GM19099 (cell line): ENCODE data around the gene KRTAP5-6.

Experiments
- POLR2A ChIP-seq: IDR thresholded peaks from 3 replicates; pipeline ENCODE4 v1.6.1; 2011; ENCODE audit warnings: low read depth; ENCODE audit not compliant: insufficient read length; ENCODE audit errors: extremely low read depth

Gene KRTAP5-6

DNA sequence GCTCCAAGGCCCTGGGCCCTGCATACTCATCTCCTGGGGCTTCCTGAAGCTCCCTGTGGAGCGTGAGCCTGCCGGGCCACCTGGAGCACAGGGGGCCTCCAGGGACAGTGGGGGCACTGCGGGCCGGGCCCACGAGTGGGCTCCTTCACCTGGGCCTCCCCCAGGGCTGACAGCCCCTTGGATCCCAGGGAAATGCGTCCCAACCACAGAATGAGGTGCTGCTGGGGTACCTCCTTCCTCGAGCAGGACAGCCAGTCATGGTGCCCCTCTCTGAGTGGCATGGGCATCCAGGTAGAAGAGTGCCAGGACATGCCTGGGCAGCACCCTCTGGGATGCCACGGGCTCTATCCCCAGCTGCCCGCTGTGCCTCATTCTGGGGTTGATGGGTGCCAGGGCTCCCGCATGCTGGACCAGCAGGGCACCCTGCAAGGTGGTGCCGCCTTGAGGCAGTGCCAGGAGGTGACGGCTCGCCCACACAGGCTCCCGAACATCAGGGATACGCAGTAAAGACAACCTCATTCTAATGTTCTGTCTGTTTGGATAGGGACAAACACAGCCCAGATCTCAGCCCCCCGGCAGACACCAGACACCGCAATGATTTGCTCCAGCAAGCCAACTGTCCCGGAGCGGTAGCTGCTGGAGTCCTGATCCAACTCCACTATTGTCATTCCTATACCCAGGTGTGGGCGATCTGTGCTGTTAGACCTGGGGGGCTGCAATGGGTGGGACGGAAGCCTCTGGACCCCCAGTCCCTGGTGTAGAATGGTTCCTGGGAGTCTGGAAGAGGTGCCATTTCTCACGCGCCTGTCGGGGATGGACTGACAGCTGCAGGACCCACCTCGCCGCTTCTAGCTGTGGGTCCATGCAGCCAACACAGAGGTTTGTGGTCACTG, 41.6 kb upstream of the KRTAP5-6 start:
- TF ChIP-seq POLR2A, result no peak

DNA sequence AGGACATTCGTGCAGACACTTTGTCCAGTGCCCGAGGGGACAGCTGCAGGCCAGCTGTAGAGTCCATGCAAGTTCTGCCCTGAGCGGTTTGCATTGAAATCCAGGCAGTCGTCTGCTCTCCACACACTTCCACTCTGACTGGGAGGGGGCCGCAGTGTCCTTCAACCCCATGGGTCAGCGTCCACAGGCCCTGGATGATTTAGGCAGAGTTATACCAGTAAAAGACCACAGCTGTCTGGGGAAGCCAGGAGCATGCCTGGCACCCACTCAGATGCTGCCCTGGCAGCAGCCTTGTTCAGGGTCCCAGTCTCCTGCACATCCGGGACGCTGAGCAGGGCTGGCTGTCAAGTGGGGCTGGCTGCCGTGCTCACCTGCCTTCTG, 40.9 kb upstream of the KRTAP5-6 start:
- no peak for TF ChIP-seq POLR2A

GRCh38 chr11:1656670-1657069, 40.3 kb upstream of the KRTAP5-6 start:
- no peak for TF ChIP-seq POLR2A

GRCh38 chr11:1659506-1659905, 37.5 kb upstream of the KRTAP5-6 start:
- no peak for TF ChIP-seq POLR2A

DNA sequence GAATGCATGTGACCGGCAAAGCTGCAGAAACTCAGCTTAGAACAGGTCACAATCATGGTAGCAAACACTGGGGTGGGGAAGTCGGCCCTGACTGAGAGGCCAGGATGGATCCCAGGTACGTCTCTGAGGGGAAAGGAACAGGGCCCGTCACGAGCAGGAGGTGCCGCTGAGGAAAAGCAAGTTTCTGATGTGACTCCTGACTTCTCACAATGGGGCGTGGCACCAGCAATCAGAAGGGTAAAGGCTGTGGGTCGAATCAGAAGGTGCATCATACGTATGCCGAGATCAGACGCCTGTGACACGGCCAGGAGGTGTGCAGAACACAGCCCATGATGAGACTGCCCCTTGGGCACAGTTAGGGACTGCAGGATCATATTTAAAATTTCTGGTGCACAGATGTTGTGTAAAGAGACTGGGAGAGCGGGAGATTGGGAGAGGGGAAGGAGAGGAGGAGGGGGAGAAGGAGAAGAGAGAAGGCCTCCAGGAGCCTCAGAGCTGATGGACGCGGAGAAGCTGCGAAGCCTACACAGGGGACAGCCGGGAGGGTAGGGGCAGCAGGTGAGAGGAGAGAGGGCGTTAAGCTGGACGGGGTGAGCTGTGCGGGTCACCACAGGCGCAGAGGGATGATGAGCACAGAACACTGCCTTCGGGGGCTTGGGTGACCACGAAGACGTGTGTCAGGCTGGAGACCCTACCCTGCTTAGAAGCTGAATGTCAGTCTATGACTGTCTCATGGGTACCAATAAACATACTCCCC, 36.7 kb upstream of the KRTAP5-6 start:
- no peak for TF ChIP-seq POLR2A

- TF ChIP-seq POLR2A, result no peak
Observed at GRCh38 chr11:1665313-1665712, 31.7 kb upstream of the KRTAP5-6 start.

DNA sequence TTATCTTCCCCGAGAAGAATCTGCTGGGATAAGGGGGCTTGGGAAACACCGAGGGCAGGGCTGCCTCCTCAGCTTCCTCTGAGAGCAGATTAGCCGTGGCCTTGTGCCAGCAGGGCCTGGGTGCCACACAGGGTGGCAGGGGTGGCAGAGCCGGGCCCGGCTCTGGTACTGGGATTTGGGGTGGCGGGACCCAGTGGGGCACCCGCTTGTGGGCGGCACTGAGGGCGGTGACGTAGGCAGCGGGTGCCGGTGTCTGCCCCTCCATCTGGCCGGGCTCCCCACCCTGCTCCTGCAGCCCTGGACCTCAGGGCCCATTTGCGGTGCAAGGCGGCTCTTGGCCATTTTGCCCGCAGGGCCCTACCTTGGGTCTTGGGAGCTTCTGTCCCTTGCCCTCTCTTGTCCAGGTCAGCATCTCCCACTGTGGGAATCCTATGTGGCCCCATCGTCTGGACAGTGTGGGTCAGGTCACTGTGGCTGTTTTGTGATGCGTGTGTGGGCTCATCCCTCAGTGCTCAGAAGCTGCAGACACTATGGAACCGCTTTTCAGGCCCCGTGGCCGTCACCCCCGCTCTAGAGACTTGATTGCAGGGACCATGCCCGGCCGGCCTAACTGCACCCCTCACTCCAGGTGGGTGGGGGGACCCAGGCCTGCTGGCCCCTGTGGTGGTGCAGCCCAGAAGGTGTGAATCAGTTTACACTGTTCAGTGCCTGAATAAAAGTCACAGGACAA, 29.7 kb upstream of the KRTAP5-6 start:
- TF ChIP-seq POLR2A, result no peak

DNA sequence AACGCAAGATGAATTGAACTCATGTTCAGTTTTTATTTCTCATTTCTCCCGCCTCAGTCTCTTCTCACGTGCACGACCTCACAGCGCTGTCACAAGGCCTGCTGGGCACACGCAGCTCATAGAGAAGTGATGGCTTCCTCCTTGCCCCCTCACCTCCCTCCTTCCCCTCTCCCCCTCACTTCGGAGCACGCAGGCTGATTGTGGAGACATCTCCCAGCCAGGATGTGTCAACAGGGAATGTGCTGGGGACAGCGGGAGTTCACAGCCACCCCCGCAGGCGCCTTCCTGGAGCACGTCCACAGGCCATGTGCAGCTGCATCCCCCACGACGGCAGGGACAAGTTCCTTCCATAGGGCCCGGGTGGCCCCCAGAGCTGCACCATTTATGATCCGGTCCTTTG, 29.1 kb upstream of the KRTAP5-6 start:
- TF ChIP-seq POLR2A, result no peak

DNA sequence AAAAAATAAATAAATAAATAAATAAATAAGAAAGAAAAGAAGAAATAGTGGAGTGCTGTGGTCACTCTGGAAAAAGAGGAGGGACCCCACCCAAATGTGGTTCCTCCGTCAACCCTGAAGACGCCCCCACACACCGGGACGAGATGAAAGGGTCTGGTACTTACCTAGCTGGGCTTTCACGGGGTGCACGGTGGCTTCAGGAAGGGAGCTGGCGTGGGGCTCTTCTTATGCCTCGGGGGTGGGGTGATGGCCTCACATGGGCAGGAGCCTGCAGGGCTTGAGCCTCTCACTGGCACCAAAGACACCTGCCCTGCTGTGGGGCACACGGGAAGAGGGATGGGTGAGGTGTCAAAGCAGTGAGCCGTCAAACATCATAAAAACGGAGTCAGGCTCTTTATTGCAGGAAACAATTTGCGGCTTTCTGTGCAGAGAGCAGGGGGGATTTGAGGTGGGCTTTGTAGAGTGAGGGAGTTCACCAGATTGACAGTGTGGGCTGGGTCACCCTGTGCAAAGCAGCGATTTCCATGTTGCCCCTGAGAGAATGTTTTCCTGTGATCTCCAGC, 28.0 kb upstream of the KRTAP5-6 start:
- no peak for TF ChIP-seq POLR2A

- TF ChIP-seq POLR2A, result no peak
Observed at GRCh38 chr11:1669546-1670218, 27.3 kb upstream of the KRTAP5-6 start.

- TF ChIP-seq POLR2A, result no peak
Observed at GRCh38 chr11:1670905-1671371, 26.1 kb upstream of the KRTAP5-6 start.

GRCh38 chr11:1671658-1672057, 25.3 kb upstream of the KRTAP5-6 start:
- no peak for TF ChIP-seq POLR2A

GRCh38 chr11:1672613-1673350, 24.2 kb upstream of the KRTAP5-6 start:
- no peak for TF ChIP-seq POLR2A
